Posterior cingulate gyrus (tissue), 11 donors: ENCODE data around the gene TBXAS1.
"Not testable (repeated sequence)": the region's sequence is repeated elsewhere in the genome, so short reads cannot be mapped to it uniquely, and the experiment has no call there.

Source experiments
- DNase-seq, 10 donors: peaks; one replicate each; pipeline versions ENCODE4 v3.0.0 to v3.0.0-alpha.2; 2020 to 2021; ENCODE audit warnings: mixed read lengths in 3 of 10
- intact Hi-C: fragments of 100-400 bp; cut with DNase I; formaldehyde crosslinking; loops from one replicate; pipeline ENCODE4 v1.15.1; 2023

TBXAS1 gene

GRCh38 chr7:139885511-139885910, 56.4 kb downstream of the TBXAS1 start:
- intact Hi-C loops, result no loop called here
- DNase-seq, result no peak

GRCh38 chr7:139886206-139886605, 57.1 kb downstream of the TBXAS1 start:
- intact Hi-C loops, result no loop called here
- no peak for DNase-seq

GRCh38 chr7:139886899-139887298, 57.8 kb downstream of the TBXAS1 start:
- intact Hi-C loops, result no loop called here
- no peak for DNase-seq

- intact Hi-C loops, result no loop called here
- no peak for DNase-seq
Observed at GRCh38 chr7:139887992-139888481, 59.0 kb downstream of the TBXAS1 start.

DNA sequence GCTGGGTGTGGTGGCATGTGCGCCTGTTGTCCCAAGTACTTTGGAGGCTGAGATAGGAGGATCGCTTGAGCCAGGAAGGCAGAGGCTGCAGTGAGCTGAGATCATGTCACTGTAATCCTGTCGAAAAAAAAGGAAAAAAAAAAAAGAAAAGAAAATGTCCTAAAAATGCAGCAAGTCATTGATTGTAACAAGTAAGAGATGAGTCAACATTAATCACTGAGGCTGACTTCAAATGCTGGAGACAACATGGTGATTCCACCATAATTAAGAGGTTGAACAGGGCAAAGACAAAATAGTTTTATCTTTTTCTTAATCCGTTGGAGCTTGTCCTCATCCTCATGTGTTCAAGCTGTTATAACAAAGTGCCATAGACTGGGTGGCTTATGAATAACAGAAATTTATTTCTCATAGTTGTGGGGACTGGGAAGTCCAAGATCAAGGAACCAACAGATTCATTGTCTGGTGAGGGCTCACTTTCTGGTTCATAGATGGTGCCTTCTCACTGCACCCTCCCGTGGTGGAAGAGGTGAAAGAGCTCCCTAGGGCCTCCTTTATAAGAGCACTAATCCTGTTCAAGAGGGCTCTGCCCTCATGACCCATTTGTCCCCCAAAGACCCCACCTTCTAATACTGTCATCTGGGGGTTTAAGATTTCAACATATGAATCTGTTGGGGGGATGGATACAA, 60.3 kb downstream of the TBXAS1 start:
- no peak for DNase-seq
- intact Hi-C loops, result no loop called here

- no peak for DNase-seq
- intact Hi-C loops, result no loop called here
Observed at GRCh38 chr7:139893461-139893860, 64.4 kb downstream of the TBXAS1 start.

DNA sequence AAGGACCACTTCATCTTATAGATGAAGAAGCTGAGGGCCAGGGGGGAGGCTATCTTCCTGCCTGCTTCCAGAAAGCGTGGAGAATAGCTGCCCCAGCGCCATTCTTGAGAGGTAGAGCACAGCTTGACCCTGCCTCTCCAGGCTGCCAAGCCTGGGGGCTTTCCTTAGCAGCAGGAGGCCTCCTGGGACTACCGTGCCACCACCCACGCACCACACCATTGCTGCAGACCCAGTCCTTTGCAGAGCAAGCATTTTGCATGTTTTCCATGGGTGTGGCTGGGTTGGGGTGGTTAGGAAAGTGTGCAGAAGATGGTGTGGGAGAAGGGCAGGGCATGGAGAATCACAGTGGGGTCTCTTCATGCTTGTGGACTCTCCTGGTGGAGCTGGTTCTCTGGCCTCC, 64.9 kb downstream of the TBXAS1 start:
- intact Hi-C loops, result no loop called here
- DNase-seq, result no peak

DNA sequence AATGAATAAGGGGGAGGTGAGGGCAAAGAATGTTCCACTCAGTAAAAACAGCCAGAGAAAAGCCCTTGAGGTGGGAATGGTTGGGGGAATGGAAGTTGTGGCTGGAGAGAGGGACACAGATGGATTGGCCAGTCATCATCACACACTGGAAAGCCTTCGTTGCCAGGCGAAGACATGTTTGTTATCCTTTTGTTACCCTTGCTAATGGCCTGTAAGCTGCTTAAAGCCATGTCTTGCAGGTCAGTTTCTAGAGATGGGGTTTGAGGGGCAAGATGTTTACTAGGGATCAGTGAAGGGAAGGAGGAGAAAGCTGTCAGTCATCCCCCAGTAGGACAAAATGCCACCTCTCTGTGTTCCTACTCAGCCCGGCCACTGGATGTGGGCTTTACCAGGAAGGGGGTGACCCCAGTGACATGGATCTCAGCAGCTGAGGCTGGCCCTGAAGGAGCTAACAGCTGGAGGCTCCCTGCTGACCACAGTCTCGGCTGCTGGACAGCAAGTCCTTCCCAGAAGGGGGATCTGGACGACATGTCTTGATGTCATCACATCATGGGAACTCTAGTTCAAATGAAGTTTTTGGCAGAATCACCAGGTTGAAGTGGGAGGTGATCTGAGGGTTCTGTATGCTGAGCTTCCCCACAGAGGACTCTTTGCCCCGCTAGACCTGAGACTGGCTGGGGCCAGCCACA, 66.2 kb downstream of the TBXAS1 start:
- DNase-seq, result no peak
- intact Hi-C loops, result no loop called here

- intact Hi-C loops, result no loop called here
Observed at GRCh38 chr7:139896288-139896687, 67.2 kb downstream of the TBXAS1 start.

DNA sequence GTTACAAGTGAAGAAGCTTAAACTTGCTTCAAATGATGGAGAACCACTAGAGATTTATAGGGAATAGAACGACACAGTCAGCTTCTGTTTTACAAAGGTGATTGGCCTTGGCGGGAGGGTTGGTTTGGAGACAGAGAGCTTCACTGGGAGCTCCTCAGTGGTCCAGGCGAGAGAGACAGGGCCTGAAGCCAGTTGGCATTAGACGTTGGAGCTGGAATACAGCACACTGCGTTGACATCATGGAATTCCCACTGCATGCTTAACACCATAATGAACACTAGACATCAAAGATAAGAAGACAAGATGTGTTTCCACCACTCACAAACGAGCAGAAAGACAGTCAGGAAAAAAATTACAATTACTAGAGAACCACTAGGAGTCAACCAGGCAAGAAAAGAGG, 67.8 kb downstream of the TBXAS1 start:
- intact Hi-C loops, result no loop called here
- no peak for DNase-seq

More at GRCh38 chr7:139896288-139896687, 67.2 kb downstream of the TBXAS1 start:
- DNase-seq, result no peak

DNA sequence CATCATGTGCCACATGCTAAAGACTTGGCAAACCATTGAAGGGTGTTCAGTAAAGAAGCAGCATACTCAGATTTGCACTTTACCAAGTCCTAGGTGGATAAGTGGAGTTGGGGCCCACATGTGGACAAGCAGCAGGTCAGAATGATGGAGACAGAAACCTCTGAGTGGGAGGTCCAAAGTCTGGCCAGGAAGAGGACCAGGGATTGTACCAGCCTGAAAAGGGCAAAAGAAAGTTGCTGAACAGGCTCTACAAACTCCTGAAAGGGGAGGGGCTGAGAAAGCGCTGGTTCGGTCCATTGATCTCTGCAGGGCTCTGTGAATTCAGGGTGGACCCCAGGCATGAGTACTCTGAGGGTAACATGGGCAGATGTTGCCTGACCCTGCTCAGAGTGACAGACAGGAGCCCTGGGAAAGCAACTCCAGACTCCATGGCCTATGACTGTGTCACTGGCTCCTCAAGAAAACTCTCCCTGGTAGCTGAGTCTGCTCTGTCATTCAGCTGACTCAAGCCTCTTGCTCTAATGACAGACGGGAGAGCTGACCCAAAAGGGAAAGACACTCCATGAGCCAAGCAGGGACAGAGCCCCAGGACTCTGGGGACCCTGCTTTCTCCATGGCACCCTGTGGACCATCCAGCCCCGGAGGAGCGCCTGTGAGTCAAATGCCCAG, 68.5 kb downstream of the TBXAS1 start:
- intact Hi-C loops, result no loop called here
- DNase-seq, result no peak

GRCh38 chr7:139898483-139898882, 69.4 kb downstream of the TBXAS1 start:
- DNase-seq, result no peak
- intact Hi-C loops, result no loop called here

DNA sequence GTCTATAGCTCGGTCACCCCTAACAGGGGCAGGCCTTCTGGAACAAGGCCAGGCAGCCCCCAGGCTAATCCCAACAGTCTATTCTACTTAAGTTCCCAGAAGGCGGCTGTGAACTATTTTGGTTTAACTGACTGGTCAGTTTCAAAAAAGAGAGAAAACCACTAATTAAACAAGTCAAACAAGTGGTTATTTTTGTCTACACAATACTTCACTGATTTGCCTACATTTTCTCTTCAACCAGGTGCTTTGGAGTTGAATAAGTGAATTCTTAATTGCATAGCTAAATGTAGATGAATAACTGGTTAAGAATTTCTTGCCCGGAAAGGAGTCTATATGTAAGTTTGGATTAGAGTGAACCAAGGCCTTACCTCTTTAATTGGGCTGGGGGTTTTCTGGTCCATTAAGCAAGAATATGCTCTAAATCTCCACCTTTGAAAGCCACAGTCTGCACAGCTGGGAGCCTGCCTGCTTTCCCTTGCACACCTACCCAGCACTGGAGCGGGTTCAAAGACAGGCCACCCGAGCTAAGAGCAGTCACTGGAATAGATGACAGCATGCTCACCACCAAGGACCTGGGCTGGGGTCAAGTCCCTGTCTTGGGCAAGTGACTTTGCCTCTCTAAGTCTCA, 70.4 kb downstream of the TBXAS1 start:
- intact Hi-C loops, result no loop called here
- no peak for DNase-seq

DNA sequence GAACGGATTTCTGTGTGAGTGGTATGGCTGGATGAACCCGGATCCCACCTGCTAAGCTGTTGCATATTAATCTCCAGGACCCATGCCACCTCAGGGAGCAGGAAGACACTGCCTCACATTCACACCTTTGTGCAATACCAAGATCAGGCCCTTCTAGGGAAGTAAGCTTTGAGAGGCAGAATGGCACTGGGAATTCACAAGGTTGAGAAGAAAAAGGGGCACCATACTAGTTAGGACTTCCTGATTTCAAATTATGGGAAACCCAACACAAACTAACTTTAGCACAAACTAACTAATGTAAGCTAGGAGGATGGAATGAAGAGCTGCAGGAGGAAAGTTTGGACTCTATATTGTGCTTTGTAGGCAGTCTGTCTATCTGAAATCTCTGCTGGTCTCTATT, 71.3 kb downstream of the TBXAS1 start:
- intact Hi-C loops, result no loop called here

GRCh38 chr7:139901056-139901795, 72.2 kb downstream of the TBXAS1 start:
- intact Hi-C loops, result no loop called here
- DNase-seq, result no peak

More for the DNA sequence above, 71.3 kb downstream of the TBXAS1 start:
- no peak for DNase-seq

DNA sequence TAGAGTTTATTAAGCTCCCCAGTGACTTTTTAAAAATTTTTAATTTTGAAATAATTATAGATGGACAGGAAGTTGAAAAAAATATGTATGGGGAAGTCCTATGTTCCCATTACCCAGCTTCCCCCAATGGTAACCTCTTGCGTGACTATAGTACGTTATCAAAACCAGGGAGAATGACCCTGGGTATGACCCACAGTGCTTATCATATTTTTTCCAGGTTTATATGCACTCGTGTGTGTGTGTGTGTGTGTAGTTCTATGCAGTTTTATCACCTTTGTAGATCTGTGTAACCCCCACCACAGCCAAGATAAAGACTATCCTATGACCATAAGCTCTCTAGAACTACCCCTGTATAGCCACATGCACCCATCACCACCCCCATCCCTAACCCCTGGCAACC, 72.8 kb downstream of the TBXAS1 start:
- DNase-seq, result no peak
- intact Hi-C loops, result no loop called here

GRCh38 chr7:139902436-139903102, 73.5 kb downstream of the TBXAS1 start:
- intact Hi-C loops, result no loop called here

DNA sequence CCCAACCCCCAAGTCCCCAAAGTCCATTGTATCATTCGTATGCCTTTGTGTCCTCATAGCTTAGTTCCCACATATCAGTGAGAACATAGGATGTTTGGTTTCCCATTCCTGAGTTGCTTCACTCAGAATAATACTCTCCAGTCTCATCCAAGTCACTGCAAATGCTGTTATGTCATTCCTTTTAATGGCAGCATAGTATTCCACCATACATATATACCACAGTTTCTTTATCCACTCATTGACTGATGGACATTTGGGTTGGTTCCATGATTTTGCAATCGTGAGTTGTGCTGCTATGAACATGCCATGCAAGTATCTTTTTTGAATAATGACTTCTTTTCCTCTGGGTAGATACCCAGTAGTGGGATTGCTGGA, 74.0 kb downstream of the TBXAS1 start:
- DNase-seq, intact Hi-C loops: not testable (repeated sequence)

More at GRCh38 chr7:139902436-139903102, 73.5 kb downstream of the TBXAS1 start:
- DNase-seq, result no peak

GRCh38 chr7:139906879-139907278, 77.8 kb downstream of the TBXAS1 start:
- intact Hi-C loops, result no loop called here
- no peak for DNase-seq

- no peak for DNase-seq
- intact Hi-C loops, result no loop called here
Observed at GRCh38 chr7:139908792-139909191, 79.7 kb downstream of the TBXAS1 start.
